Right atrium auricular region (tissue), 2 donors: Measurements from ENCODE around the gene NRP1. TPM values are rescaled to one million over a fixed set of nuclear protein-coding genes. Genes with fewer than 3 reads are reported as not detected.
A peak's percentile ranks its signal among the peaks of the same experiment; 100 is the strongest.

Source experiments
- DNase-seq: peaks from one replicate; pipeline ENCODE4 v3.0.0-alpha.2; 2019; ENCODE audit warnings: low spot score
- H3K27ac ChIP-seq, 2 donors: fragments of 200-600 bp; sonication (generic); 1 replicate in 1 of 2; 2 replicates in 1 of 2; pipeline ENCODE4 v1.5.1; 2016 to 2019
- H3K27me3 ChIP-seq, 2 donors: fragments of 200-600 bp; sonication (generic); one replicate each; pipeline versions ENCODE4 v1.5.1 to v1.6.0; 2017 to 2019
- H3K36me3 ChIP-seq: fragments of 200-600 bp; sonication (generic); one replicate; pipeline ENCODE4 v1.5.1; 2016
- H3K4me1 ChIP-seq, 2 donors: fragments of 200-600 bp; sonication (generic); one replicate each; pipeline versions ENCODE4 v1.5.1 to v1.6.0; 2017 to 2019
- H3K4me3 ChIP-seq, 2 donors: fragments of 200-600 bp; sonication (generic); 1 replicate in 1 of 2; 2 replicates in 1 of 2; pipeline ENCODE4 v1.5.1; 2017 to 2019; ENCODE audit warnings: mild to moderate bottlenecking in 1 of 2, moderate library complexity in 1 of 2
- H3K9me3 ChIP-seq, 2 donors: fragments of 200-600 bp; sonication (generic); one replicate each; pipeline ENCODE4 v1.5.1; 2019
- total RNA-seq, 2 donors: library from RNA; depleted of rRNA; stranded (reverse); fragments of >200 nt; gene quantifications; one replicate each; pipeline ENCODE4 v1.1.0, GENCODE V29; 2016
- TF ChIP-seq, protein P1 (sequence below), 2 donors: fragments of 200-600 bp; sonication (generic); IDR thresholded peaks; one replicate each; pipeline ENCODE4 v1.5.1; 2019; ENCODE audit warnings: antibody characterized with exemption in 2 of 2

Gene NRP1
- total RNA-seq, 2 donors from 2014 or later: 54.6 to 83.1 TPM

DNA sequence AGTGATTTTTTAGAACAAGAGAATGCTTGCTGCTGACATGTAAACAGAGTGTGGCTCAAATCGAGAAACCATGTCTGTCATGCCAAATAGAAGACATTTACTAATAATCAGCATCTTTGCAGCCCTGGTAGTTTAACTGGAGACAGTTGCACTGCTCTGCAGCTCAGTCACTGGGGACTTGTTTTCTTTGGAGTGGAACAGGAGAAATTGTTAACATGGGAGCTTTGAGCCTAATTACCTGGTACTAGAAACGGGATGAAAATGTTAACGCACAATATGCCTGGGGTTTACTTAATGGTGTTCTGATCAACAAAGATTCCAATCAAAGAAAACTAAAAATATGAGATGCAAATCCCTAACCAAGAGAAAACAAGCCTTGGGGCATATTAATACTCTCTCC lies 153.5 kb downstream of the NRP1 start:
- no peak overlapping the region for H3K27ac ChIP-seq
- peaks cover 0 to 15% of the 10 kb centered on the region in 2 donors for H3K4me1 ChIP-seq
- TF ChIP-seq, protein P1, sequence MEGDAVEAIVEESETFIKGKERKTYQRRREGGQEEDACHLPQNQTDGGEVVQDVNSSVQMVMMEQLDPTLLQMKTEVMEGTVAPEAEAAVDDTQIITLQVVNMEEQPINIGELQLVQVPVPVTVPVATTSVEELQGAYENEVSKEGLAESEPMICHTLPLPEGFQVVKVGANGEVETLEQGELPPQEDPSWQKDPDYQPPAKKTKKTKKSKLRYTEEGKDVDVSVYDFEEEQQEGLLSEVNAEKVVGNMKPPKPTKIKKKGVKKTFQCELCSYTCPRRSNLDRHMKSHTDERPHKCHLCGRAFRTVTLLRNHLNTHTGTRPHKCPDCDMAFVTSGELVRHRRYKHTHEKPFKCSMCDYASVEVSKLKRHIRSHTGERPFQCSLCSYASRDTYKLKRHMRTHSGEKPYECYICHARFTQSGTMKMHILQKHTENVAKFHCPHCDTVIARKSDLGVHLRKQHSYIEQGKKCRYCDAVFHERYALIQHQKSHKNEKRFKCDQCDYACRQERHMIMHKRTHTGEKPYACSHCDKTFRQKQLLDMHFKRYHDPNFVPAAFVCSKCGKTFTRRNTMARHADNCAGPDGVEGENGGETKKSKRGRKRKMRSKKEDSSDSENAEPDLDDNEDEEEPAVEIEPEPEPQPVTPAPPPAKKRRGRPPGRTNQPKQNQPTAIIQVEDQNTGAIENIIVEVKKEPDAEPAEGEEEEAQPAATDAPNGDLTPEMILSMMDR (IDR thresholded peaks at IDR 0.05): no peak
- DNase-seq: no peak
- H3K4me3 ChIP-seq: no peak overlapping the region
- H3K36me3 ChIP-seq: peaks cover 63% of the 10 kb centered on the region
- no peaks in the 10 kb centered on the region for H3K27me3 ChIP-seq
- no peaks in the 10 kb centered on the region for H3K9me3 ChIP-seq

DNA sequence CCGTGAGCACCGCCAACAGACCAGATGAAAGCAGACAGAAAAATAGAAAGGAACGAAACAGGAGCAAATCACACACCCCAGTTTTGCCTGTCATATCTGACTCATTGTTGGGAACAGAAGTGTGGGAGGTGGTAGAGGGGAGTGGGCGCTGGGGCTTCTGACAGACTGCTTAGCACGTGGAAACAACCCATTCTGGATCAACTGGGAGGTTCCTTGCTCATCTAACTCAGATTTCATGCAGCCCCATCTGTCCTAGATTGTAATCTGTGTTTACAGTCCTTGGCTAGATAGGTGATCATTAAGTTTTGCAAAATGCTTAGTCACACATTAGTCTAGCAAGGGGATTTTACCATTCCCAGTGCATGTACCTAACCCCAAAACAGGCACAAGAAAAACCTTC lies 154.1 kb downstream of the NRP1 start:
- H3K4me1 ChIP-seq: peaks cover 0 to 15% of the 10 kb centered on the region in 2 donors
- no peak for DNase-seq
- no peak overlapping the region for H3K4me3 ChIP-seq
- no peak overlapping the region for H3K27ac ChIP-seq
- TF ChIP-seq, protein P1 (IDR thresholded peaks at IDR 0.05): no peak
- no peaks in the 10 kb centered on the region for H3K27me3 ChIP-seq
- peaks cover 57% of the 10 kb centered on the region for H3K36me3 ChIP-seq
- no peaks in the 10 kb centered on the region for H3K9me3 ChIP-seq

DNA sequence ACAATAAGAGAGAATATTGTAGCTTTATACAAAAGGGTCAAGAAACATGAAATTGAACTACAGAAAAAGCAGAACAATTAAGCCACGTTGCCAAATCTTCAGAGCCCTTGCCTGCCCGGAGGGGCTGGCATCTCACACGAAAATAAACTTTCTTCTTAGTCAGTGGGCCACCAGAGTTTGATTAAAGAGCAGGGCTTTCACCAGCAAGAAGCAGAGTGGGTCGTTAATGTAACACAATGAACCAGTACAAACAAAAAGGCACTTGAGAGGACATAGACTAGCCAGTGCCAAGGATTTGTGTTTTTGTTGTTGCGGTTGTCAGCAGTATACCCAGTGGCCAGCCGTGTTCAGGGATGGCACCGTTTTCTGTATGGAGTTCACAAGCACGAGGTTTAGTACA lies 155.4 kb downstream of the NRP1 start:
- DNase-seq: no peak
- no peak overlapping the region for H3K4me3 ChIP-seq
- H3K27me3 ChIP-seq: no peaks in the 10 kb centered on the region
- H3K4me1 ChIP-seq: peaks cover 0 to 15% of the 10 kb centered on the region in 2 donors
- H3K9me3 ChIP-seq: no peaks in the 10 kb centered on the region
- TF ChIP-seq, protein P1 (IDR thresholded peaks at IDR 0.05): no peak
- H3K36me3 ChIP-seq: peaks cover 44% of the 10 kb centered on the region
- peak overlapping the region in 1 of 2 donors; percentile 2 for H3K27ac ChIP-seq

DNA sequence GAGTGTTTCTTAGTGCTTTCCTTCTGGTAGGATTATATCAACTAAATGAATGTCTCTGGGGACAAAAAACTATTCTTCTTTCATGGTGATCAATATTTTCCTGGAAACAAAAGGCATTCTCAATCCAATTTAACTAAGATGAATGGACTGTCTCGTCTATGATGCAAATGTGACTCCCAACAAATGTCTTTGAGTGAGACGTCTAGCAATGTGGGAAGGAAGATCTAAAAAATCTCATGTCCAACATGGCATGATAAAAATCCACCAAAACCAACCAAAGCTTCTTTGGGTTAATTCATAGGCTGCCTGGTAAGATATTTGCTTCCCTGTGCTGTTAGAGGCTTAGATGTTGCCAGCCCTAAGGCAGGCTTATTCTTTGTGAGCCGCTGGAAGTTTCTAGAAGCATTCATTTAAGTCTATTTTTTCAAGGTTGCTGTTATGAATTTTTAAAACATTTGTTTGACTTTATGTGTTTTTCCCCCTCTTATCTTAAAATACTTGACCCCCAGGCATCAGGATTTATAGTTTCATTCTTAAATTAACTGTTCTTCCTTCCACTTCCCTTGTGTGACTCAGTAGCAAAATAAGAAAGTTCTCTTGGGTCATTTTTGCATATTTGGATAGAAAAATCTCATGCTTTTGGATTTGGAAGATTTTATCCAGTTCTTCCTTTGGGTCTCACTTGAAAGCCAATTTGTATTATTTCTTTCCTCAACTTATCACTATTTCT lies 156.3 kb downstream of the NRP1 start:
- no peaks in the 10 kb centered on the region for H3K27me3 ChIP-seq
- peak overlapping the region in 1 of 2 donors; percentile 2 for H3K27ac ChIP-seq
- H3K36me3 ChIP-seq: peaks cover 42% of the 10 kb centered on the region
- peaks cover 0 to 15% of the 10 kb centered on the region in 2 donors for H3K4me1 ChIP-seq
- no peak for DNase-seq
- no peak overlapping the region for H3K4me3 ChIP-seq
- no peaks in the 10 kb centered on the region for H3K9me3 ChIP-seq
- TF ChIP-seq, protein P1 (IDR thresholded peaks at IDR 0.05): no peak

DNA sequence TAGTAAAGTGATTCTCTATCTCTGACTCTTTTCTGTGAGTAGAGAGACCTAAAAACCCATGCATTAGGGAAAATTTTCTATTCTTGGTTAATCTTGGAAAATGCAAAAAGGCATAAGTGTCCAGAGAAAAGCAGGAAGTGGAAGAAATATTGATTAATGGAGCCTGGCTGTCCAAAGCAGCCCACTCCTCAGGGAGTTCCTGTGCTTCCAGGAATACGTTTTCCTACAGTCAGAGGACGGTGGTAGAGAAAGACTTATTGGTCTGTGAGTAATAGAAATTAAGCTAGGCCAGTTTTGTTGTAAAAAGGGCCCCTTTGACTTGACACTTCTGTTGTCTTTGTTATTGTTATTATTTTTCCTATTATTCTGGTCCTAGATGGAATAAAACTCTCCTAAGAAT lies 157.8 kb downstream of the NRP1 start:
- no peak for DNase-seq
- H3K36me3 ChIP-seq: peaks cover 29% of the 10 kb centered on the region
- no peaks in the 10 kb centered on the region for H3K9me3 ChIP-seq
- H3K4me3 ChIP-seq: no peak overlapping the region
- H3K27ac ChIP-seq: no peak overlapping the region
- peaks cover 0 to 15% of the 10 kb centered on the region in 2 donors for H3K4me1 ChIP-seq
- TF ChIP-seq, protein P1 (IDR thresholded peaks at IDR 0.05): no peak
- no peaks in the 10 kb centered on the region for H3K27me3 ChIP-seq
